Central memory CD4-positive, alpha-beta T cell (primary cell): ENCODE data around the gene PADI4.

Experiments used
- DNase-seq: peaks from one replicate; pipeline ENCODE4 v3.0.0; 2022

Gene PADI4

DNA sequence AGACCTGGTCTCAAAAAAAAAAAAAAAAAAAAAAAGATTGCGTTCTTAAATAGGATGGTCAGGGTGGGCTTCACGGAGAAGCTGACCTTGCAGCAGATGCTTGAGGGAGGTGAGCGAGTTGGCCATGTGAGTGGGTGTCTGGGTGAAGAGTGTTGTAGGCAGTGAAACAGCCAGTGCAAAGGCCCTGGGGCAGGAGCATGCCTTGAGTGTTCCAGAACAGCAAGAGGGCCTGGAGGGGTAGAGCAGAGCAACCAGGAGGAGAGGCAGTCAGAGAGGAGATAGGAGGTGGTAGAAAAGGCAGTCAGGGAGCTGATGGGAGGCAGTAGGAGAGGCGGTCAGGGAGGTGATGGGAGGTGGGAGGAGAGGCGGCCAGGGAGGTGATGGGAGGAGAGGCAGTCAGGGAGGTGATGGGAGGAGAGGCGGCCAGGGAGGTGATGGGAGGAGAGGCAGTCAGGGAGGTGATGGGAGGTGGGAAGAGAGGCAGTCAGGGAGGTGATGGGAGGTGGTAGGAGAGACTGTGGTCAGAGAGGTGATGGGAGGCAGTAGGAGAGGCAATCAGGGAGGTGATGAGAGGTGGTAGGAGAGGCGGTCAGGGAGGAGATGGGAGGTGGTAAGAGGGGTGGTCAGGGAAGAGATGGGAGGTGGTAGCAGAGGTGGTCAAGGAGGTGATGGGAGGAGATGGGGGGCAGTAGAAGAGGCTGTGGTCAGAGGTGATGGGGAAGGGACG lies 43.8 kb downstream of the PADI4 start:
- DNase-seq: no peak

DNA sequence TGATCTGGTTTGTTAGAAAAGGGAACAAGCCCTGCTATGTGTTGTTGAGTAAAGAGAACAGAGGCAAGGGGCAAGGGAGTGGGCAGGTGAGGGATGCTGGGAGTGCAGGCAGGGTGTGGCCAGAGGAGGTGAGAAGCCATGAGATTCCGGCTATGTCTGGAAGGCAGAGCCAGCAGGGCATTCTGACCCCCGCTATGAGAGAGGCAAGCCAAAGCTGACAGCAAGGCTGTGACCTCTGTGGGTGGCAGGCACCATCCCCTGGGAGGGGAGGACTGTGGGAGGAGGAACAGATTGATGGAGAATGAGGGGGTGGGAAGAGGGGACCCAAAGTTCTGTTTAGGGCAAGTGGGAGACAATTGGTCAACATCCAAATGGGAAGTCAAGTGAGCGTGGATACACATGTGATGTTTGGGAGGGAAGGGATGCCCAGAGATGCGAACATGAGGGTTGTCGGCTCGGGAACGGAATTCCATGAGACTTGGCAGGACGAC lies 44.5 kb downstream of the PADI4 start:
- DNase-seq: no peak

- DNase-seq: no peak
Measured at GRCh38 chr1:17355898-17356297, 47.9 kb downstream of the PADI4 start.

DNA sequence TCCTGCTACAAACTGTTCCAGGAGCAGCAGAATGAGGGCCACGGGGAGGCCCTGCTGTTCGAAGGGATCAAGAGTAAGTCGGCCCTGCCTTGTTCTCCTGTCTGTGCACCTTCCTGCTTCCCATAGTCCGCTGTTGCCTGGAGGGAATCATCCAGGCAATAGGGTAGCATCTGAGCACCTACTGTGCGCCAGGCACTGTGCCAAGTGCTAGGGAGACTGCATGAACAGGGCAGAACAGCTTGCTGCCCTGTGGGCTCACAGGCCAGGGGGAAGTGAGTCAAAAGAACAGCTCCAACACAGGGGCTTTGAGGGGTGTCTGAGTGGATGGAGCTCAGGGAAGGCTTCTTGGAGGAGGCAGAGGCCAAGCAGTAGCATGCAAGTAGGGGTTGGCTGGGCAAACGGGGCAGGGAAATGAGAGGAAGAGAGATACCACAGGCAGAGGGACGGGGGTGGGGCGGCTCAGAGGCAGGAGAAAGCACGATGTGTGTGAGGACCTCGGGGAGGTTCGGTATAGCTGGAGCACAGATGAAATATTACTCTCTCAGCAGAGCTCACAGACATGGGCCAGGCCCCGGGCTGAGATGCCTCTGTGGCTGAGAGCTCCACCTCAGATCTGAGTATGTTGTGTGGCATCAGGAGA lies 48.5 kb downstream of the PADI4 start:
- DNase-seq: no peak

DNA sequence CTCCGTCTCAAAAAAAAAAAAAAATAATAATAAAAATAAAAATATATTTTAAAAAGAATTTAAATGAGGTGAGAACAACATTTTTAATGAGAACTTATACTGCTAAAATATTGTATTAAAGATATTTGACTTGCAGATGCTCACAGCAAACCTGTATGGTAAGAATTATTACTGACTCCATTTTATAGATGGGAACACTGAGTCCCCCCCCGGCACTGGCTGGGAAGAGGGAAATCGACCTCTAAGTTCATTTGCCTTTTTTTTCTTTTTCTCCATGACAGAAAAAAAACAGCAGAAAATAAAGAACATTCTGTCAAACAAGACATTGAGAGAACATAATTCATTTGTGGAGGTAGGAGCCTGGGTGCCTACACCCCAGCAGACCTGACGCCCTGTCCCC lies 50.6 kb downstream of the PADI4 start:
- DNase-seq: no peak

DNA sequence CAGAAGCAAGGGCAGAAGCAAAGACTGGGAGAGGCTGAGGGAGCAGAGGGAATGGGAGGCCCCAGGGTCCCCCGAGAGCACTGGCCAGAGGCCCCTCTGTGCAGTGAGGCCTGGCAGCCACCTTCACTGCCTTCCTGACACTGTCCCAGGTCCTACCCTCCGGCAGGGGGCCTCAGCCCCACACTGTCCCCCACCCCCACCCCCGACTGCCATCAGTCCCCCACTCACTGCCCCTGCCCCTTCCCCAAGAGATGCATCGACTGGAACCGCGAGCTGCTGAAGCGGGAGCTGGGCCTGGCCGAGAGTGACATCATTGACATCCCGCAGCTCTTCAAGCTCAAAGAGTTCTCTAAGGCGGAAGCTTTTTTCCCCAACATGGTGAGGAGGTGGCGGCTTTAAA lies 51.0 kb downstream of the PADI4 start:
- no peak for DNase-seq

DNA sequence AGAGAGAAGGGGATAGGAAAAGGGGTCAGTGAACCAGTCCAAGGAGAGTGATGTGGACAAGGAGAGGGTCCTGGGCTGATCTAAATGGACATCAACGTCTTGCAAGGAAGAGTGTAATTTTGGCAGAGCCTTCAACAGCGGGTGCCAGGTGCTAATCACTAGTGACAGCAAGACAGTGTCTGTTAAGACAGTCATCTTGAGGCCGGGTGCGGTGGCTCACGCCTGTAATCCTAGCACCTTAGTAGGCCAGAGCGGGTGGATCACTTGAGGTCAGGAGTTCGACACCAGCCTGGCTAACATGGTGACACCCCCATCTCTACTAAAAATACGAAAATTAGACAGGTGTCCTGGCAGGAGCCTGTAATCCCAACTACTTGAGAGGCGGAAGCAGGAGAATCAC lies 51.8 kb downstream of the PADI4 start:
- no peak for DNase-seq

DNA sequence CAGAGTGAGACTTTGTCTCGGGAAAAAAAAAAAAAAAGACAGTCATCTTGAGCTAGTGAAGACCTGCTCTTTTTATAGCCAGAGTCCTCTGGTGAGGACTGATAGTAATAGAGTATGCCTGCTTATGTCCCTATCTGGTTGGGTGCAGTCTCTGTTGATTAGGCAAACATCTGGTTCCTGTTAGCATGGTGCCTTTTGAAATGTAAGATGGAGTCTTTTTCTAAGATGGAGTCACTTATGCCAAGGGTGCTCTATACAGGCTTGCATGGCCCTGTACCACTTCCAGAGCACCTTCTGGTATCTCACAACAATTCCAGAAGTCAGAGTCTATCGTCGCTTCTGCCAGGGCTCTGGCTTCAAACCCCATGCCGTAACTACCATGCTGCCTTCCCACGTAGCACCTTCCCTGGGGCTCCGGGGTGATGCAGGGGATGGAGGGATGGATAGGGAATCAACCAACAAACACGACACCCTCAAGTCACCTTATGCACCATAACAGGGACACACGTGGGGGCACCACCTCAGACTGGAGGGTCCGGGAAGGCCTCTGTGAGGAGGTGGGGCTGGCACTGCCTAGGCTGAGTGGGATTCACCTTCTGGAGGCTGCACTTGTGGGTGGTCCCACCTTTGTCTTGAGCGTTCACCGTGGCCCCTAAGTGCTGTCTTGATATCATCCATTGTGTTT lies 52.4 kb downstream of the PADI4 start:
- no peak for DNase-seq

DNA sequence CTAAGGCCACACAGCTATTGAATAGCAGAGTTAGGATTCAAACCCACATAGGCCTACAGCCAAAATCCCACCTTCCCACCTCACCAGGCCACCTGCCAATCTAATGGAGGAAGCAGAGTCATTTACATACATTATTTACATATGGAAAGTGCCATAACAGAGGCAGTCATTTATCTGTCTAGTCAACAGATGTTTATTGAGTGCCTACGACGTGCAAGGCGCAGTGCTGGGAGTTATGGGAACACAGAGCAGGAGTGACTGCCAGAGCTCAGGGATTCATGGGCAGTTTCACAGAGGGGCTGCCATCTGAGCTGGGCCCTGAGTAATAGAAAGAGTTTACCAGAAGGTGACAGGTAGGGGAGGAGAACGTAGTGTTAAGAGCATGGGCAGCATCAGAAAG lies 53.7 kb downstream of the PADI4 start:
- no peak for DNase-seq

DNA sequence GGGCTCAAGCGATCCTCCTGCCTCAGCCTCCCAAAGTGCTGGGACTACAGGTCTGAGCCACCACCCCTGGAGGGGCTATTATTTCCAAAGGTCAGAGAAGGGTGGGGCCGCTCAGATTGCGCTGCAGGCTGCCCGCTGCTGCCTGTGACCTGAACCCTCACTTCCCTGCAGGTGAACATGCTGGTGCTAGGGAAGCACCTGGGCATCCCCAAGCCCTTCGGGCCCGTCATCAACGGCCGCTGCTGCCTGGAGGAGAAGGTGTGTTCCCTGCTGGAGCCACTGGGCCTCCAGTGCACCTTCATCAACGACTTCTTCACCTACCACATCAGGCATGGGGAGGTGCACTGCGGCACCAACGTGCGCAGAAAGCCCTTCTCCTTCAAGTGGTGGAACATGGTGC lies 55.4 kb downstream of the PADI4 start:
- no peak for DNase-seq

DNA sequence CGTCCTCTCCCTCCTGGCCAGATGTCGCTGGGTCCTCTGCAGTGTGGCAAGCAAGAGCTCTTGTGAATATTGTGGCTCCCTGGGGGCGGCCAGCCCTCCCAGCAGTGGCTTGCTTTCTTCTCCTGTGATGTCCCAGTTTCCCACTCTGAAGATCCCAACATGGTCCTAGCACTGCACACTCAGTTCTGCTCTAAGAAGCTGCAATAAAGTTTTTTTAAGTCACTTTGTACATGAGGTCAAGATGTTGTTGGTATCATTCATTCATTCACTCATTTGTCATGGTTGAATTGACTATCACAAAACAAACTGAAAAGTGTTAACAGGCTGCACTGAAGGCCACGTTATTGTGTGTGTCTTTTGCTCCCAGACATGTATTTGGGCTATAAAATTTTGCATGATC lies 55.8 kb downstream of the PADI4 start:
- DNase-seq: no peak

- no peak for DNase-seq
Measured at GRCh38 chr1:17365293-17365692, 57.3 kb downstream of the PADI4 start.

GRCh38 chr1:17369466-17369865 lies 61.5 kb downstream of the PADI4 start:
- DNase-seq: no peak

DNA sequence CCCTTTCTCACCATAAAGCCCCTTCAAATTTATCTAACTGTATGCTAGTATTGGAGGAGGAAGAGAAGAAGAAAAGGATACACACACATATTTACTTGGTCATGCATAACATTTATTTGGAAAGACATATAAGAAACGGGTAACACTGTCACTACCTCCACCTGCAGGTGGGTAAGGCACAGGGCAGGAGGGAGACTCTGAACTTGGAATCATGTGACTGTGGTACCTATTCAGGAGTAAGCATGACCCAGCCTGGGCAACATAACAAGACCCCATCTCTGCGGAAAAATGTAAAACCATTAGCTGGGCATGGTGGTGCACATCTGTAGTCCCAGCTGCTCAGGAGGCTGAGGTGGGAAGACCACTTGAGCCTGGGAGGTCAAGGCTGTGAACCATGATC lies 62.6 kb downstream of the PADI4 start:
- no peak for DNase-seq

DNA sequence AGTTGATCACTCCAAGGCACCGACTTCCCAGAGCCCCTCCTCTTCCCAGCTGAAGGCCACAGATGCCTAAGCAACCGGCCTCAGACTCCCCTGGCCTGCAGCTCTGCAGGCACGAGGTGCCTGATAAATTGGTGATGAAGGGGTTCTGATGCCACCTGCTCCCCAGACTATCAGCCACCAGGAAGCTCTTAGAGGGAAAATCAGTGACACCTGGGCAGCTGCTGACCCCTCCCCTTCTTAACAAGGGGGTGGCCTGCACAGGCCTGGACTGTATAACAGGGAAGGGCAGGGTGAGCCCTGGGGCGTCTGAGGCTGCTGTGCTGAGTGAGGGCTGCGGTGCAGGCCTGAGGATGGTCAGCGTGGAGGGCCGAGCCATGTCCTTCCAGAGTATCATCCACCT lies 63.9 kb downstream of the PADI4 start, which contains the start of gene PADI6:
Gene PADI6, plus strand, starts transcription at position 301 of the 400 bp plus-strand sequence. Its CDS starts 50 bp downstream, at position 351.
- no peak for DNase-seq

DNA sequence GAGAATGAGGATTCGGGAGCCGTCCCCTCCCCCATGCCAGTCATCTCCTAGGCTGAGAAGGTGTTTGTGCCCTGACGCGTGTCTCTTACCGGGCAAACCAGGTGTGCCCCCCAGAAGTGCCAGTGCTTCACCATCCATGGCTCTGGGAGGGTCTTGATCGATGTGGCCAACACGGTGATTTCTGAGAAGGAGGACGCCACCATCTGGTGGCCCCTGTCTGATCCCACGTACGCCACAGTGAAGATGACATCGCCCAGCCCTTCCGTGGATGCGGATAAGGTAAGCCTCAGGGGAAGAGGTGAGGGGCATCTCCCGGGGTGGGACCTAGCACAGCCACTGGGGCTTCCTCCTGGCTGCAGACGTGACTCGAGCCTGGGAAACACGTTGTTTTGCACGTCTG lies 65.0 kb downstream of the PADI4 start:
- no peak for DNase-seq

DNA sequence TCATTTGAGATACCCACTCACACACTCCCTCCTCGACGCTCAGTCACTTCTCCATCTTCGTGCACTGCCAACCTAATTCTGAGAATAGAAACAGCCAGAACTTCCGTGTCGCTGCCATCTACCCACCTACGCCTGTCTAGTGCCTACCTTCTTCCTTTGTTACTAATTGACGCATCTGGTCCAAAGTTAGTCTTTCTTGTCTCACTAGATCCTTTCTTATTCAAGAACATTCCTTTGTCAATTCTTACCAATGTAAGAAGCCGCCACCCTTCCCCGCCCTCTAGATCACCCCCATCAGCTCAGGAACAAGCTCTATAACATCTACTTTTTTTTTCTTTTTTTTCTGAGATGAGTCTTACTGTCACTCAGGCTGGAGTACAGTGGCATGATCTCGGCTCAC lies 67.7 kb downstream of the PADI4 start:
- DNase-seq: no peak

DNA sequence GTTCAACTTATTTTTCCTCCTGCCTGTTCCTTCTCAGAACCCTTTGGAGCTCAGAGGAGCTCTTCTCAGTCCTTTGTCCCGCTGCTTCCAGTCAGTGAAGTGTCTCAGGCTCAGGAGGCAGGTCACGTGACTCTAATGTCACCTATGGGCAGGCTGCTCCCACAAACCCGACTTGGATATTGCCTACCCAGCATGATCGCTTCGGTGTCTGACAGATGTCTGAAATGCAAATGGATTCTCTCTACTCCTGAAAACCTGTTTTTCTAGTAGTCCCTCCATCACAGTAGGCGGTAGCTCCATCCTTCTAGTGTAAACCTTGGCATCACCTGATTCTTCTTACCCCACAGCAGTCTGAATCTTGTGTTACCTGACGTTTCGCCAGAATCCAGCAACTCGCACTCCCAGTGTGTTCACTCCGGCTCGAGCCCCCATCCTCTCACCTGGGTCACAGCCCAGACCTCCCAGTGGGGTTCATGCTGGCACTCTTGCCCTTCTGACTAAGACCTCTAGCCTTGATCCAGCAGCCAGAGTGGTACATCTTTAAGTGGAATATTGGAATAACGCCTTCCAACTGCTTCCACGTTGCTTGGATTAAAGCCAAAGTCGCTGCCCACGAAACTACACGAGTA lies 69.4 kb downstream of the PADI4 start:
- DNase-seq: no peak

GRCh38 chr1:17381161-17381560 lies 73.2 kb downstream of the PADI4 start:
- no peak for DNase-seq

- no peak for DNase-seq
Measured at GRCh38 chr1:17392199-17392740, 84.3 kb downstream of the PADI4 start.

DNA sequence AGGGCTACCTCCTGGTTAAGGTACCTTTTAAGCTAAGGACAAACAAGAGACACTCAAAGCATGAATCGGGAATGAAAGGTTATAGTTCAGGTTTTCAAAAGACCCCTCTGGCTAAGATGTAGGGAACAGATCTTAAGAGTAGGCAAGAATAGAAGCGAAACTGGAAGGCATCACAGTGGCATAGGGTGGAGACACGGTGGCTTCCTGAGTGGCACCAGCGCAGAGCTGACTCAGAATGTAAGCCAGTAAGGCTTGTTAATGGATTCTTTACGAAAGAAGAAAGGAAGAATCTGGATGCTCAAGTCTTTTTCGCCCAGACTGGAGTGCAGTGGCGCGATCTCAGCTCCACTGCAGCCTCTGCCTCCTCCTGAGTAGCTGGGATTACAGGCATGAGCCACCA lies 85.2 kb downstream of the PADI4 start:
- DNase-seq: no peak

DNA sequence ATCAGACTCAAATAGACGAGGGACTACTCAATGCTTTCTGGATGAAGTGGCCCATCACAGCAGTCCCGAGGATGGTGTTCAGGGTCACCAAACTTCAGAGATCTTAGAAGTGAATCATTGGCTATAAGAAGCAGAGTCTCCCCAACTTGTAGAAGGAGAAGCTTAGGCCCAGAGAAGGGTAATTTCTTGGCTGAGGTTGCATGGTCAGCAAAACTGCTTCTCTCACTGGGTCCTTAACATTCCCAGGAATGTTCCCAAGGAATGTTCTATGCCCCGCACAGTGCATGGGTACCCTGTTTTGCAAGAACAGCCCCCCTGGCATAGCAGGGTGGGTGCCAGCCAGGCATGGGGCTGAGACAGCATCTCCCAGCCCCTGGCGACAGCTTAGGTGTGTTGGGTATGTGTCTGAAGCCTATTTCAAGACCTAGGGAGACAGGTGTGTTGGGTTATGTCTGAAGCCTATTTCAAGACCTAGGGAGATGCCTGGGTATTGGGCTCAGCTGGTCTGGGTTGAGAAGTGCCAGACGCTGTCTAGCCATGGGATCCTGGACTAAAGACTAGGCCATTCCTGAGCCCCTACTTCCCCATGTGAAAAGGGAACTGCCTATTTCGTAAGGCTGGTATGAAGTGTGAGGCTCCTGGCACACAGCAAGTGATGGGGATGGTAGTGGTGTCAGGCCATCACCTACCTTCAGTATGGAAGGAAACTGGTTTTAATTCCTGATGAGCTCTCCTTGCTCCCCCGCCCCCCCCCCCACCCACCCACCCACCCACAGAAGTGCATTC lies 90.1 kb downstream of the PADI4 start:
- DNase-seq: no peak
